GM18909 (cell line): ENCODE measurements around the gene NDOR1.

Experiments used
- ATAC-seq: cut with Tn5 transposase; IDR thresholded peaks from one replicate; pipeline ENCODE4 v1.9.1; 2021; ENCODE audit warnings: mild to moderate bottlenecking; ENCODE audit not compliant: unreplicated experiment, poor library complexity

NDOR1 gene

GRCh38 chr9:137205126-137206069 is at the start of gene NDOR1, which contains the start of gene TMEM203:
TSS of gene NDOR1 (plus strand) at chr9:137205700. CDS start at chr9:137205778, 78 bp downstream.
TSS of gene TMEM203 (minus strand) at chr9:137205648. CDS start at chr9:137205414, 234 bp downstream.
- ATAC-seq = peak; percentile 51

- no peak for ATAC-seq
Measured at GRCh38 chr9:137156567-137157375, 48.7 kb upstream of the NDOR1 start.

DNA sequence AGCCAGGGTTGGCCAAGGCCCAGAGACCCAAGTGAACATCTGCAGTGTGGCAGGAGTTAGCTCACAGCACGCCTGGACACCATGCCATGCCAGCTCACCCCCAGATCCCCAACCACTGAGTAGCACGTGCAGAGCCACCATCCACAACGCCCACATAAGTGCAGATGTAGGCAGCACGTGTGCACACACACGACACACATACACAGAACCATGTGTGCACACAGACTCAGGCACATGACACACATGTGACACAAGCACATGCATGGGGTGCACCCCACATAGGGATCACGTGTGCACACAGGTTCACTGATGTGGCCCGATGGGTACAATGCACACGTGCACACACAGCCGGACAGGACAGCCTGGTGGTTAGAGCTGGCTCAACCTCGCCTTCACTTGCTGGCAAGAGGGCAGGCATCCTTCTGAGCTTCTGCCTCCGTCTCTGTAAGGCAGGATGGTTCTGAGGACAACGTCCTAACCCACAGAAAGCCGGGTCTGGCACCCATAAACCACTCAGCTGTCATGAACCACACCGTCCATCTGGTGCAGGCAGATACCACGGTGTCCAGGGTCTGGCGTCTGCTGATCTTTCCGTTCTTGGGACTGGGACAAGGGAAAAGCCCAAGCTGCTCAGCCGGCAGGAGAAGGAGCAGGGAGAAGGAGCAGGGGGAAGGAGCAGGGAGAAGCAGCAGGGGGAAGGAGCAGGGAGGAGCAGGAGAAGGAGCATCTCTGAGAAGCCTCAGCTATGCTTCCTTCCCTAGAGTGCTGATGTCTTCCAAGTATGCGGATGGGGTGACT is 47.7 kb upstream of the NDOR1 start:
- no peak for ATAC-seq

DNA sequence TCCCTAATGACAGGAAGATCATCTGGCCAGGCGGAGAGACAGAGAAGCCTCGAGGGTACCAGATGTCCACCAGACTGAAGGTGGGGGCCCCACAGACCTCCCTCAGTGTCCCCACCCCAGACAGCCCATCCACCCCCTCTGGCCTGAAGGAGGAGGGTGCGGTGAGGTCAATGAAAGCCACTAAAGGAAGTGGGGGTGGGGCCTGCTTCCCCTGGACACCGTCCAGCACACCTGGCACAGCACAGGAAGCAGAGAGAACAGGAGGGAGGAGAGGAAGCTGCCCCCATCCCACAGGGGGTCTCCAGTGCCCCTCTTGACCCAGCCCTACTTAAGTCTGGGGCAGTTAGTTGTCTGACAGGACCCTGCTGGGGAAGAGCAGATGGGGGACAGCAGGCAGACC is 46.9 kb upstream of the NDOR1 start:
- no peak for ATAC-seq

GRCh38 chr9:137159105-137160053 is 46.1 kb upstream of the NDOR1 start:
- no peak for ATAC-seq

DNA sequence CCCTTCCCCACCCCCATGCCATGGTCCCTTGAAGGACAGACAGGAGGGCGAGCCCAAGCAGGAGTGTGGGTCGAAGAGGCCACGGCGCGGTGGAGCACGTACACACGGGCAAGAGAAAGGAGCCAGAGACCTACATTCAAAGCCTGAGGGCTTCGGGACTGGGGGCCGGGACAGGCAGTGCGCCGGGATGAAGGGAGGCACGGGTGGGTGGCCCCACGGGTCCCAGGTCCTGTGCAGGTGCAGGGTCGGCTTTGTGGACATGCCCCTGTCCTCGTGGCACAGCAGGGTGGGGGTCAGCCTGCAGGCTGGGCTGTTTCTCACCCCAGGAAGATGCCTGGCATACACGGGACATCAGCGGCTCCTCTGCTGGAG is 45.5 kb upstream of the NDOR1 start:
- ATAC-seq = no peak

DNA sequence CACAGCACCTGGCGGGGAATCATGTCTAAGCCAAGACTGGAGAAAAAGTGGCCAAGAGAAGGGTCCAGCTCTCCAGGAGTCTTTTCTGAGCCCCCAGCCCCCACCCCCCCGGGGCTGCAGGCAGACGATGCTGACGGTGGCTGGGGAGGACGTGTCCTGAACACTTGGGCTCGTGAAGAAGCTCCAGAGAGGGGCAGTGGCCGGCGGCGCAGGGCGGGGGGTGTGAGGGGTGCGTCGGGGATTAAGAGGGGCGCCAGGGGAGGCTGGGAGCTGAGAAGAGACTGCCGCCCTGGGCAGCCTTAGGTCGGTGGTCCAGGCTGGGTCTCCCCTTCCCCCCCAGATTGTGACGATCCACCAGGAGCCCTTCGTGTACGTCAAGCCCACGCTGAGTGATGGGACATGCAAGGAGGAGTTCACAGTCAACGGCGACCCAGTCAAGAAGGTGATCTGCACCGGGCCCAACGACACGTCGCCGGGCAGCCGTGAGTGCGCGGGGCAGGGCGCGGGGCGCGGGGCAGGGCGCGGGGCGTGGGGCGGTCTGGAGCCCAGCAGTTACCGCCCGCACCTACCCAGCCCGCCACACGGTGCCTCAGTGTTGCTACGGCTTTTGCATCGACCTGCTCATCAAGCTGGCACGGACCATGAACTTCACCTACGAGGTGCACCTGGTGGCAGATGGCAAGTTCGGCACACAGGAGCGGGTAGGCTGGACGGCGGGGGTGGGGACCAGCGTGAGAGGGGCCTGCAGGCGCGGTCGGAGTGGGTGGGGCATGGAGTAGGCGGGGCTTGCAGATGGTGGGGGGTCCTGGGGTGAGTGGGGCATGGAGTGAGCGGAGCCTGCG is 44.6 kb upstream of the NDOR1 start:
- ATAC-seq = no peak

DNA sequence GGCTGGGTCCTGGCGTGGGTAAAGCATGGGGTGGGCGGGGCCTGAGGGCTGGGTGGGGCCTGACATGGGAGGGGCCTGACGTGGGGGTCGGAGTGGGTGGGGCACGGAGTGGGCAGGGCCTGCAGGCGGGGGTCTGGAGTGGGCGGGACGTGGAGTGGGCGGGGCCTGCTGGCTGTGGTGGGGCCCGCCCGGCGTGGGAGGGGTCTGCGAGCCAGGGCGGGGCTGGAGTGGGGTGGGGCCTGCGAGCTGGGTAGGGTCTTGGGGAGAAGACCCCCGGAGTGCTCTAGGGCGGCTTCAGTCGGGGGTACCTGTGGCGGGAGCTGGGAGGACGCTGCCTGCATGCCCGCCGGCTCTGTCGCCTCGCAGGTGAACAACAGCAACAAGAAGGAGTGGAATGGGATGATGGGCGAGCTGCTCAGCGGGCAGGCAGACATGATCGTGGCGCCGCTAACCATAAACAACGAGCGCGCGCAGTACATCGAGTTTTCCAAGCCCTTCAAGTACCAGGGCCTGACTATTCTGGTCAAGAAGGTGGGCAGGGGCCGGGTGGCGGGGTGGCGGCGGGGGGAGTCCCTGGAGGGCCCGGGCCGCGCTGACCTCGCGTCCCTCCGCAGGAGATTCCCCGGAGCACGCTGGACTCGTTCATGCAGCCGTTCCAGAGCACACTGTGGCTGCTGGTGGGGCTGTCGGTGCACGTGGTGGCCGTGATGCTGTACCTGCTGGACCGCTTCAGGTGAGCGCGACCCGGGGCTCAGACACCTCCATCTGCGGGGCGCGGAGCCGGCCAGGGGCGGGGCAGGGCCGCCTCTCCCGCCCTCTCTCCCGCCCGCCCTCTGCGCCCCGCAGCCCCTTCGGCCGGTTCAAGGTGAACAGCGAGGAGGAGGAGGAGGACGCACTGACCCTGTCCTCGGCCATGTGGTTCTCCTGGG is 43.7 kb upstream of the NDOR1 start:
- ATAC-seq = no peak

DNA sequence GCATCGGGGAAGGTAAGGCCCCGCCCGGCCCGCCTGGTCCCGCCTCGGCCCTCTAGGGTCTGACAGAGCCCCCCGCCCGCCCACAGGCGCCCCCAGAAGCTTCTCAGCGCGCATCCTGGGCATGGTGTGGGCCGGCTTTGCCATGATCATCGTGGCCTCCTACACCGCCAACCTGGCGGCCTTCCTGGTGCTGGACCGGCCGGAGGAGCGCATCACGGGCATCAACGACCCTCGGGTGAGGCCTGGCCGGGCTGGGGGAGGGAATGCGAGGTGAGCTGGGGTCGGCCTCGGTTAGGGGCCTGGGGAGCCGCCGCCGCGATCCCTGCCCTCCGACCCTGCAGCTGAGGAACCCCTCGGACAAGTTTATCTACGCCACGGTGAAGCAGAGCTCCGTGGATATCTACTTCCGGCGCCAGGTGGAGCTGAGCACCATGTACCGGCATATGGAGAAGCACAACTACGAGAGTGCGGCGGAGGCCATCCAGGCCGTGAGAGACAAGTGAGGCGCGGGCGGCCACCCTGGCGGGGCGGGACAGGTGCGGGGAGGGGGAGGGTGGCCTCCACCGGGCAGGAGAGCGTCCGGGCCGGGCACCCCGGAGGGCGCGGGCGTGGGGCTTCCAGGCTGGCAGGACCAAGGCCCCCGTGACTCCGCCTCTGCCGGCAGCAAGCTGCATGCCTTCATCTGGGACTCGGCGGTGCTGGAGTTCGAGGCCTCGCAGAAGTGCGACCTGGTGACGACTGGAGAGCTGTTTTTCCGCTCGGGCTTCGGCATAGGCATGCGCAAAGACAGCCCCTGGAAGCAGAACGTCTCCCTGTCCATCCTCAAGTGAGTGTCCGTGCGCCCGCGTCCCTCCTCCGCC is 42.8 kb upstream of the NDOR1 start:
- ATAC-seq = no peak

DNA sequence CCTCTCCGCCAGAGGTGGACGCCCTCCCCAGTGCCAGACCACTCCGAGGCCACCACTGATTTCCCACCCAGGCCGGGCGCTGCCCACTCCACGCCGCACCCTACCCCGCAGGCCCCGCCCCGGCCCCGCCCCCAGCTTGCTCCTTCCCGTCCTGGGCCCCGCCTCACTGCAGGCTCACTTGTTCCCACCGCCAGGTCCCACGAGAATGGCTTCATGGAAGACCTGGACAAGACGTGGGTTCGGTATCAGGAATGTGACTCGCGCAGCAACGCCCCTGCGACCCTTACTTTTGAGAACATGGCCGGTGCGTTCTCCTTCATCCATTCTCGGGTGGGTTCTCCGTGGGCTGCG is 42.2 kb upstream of the NDOR1 start:
- ATAC-seq = no peak

GRCh38 chr9:137163805-137164204 is 41.7 kb upstream of the NDOR1 start:
- no peak for ATAC-seq

DNA sequence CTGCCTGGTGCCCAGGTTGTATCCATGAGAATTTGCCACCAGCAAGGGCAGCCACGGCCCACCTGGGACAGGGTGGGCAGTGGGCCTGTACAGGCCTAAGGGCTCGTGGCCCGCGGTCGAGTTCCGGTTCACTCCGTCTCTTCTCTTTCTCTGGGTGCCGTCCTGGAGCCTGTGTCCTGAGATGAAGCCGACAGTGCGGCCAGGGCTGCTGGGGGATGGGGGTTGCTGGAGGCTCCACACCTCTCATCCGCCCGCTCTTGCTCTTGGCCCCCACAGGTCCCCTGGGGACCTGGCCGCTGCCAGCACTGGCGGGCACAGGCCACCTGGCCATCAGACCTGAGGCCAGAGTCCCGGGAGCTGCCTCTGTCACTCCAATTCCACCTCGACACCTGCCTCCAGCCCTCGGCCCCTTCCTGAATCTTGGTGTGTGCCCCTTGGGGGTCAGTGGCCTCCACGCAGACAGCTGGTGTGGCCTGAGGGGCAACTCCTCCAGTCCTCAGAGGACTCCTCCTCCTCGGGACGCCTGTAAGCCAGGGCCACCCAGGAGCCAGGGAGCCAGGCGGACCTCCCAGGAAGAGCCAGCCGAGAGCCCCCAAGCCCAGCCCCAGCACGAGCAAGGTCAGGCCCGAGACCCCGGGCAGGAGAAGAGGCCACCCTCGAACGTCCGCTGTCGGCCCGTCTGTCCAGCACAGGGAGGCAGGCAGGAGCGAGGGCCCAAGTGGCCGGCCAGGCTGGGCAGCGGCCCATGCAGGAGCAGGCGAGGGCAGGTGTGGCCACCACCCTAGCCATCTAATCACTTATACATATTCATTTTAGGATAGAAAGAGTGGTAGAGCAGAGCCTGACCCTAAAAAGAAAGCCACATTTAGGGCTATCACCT is 40.9 kb upstream of the NDOR1 start:
- no peak for ATAC-seq

DNA sequence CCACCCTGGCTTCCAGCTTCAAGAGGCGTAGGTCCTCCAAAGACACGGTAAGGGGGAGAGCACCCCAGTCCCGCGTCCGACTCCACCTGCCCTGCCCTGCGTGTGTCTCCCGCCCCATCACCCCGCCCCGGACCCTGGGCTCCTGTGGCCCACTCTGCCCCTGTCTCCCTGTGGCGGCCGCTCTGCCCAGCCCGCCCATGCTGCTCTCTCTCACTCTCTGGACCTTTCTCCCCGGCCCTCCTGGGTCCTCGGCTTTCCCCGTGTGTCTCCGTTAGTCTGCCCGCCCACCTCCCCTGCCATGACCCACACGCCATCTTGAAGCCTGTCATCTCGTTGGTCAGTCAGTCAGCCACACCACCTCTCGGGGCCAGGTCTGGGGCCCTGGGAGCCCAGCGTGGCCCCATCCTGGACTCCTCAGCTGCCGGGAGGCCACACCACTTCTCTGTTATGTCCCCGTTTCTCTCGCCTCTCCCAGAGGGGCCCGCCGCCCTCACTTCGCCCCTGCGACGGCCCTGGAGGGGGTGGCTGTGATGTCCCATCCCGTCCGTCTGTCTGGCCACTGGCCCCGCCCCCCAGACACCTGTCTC is 40.2 kb upstream of the NDOR1 start:
- ATAC-seq = no peak

DNA sequence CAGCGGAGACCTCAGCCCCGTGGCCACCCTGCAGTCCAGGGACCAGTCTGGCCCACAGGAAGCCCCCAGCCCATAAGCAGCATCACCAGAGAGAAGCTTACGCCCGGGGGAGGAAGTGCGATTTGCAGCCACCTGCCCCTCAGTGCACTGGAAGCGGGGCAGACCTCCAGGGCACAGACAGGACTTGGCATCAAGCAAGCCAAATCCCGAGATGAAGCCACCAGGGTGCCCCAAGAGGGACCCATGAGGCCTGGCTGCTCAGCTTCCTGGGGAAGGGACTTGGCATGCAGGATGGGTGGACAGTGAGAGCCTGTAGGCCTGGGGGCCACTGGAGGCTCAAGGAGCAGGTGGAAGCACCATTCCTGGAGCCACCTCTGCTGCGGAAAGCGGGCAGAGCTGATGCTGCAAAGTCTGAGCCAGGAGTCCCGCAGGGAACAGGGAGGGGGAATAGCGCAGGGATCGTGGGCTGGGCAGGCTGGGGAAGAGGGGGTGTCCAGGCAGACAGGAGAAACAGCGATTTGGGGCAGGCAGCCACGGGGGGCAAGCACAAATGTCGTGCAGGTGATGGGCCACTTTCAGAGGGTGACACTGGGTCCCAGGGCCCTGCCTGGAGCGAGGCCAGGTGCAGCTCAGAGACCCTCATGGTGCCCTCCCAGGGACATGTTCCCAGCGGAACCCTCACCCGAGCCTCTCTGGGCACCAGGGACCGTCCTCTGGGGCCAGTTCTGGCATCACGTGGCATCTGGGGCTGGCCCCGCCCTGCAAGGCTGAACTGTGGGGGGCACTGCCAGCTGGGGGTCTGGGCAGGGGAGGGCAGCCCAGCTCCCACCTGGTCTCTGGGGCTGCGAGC is 38.9 kb upstream of the NDOR1 start:
- ATAC-seq = no peak
